ENCODE data around the gene KLK5. TPM values are rescaled to one million over a fixed set of nuclear protein-coding genes. Genes with fewer than 3 reads are reported as not detected.
"Not testable (repeated sequence)": the region's sequence is repeated elsewhere in the genome, so short reads cannot be mapped to it uniquely, and the experiment has no call there.

Gene KLK5
- total RNA-seq, 1 donor from 2014 or later: 93.9 TPM

DNA sequence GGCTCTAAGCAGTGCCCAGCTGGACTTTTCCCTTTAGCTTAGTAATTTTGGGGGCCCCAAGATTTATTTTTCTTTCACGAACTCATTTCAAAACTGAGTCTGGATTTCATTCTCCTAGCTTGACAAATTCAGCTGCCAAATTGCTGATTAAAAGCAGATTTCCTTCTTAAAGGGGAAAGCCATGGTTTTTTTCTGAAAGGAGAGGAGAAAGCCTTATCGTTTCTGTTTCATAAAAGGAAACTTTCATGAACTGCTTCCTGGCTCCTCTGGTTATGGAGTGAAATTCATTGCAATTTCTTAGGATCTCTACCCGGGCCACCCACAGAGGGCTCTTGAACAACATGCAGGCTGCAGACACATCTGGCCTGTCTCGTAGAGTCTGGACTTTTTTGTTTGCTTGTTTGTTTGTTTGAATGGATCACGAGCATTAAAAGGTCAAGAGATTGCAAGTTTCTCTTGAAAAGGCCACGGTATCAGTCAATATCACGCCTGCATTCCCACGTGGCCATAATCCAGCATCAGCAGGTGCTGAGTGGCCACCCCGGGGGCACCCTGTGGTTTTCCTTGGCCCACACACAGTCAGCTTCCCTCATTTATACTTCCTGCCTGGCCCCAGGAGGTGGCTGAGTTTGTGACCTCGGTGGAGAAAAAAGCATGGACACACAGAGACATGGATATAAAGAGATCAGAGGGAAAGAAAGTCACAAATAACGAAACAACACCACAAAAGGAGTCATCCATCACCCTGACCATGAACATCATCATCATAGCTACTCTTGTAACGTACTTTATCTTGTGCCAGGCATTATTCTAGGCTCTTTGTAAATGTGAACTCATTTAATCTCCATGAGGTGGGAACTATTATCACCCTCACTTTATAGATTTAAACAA is 31.2 kb downstream of the KLK5 start:
- ATAC-seq: no peak

GRCh38 chr19:50916069-50916468 is 36.8 kb downstream of the KLK5 start:
- ATAC-seq: no peak

DNA sequence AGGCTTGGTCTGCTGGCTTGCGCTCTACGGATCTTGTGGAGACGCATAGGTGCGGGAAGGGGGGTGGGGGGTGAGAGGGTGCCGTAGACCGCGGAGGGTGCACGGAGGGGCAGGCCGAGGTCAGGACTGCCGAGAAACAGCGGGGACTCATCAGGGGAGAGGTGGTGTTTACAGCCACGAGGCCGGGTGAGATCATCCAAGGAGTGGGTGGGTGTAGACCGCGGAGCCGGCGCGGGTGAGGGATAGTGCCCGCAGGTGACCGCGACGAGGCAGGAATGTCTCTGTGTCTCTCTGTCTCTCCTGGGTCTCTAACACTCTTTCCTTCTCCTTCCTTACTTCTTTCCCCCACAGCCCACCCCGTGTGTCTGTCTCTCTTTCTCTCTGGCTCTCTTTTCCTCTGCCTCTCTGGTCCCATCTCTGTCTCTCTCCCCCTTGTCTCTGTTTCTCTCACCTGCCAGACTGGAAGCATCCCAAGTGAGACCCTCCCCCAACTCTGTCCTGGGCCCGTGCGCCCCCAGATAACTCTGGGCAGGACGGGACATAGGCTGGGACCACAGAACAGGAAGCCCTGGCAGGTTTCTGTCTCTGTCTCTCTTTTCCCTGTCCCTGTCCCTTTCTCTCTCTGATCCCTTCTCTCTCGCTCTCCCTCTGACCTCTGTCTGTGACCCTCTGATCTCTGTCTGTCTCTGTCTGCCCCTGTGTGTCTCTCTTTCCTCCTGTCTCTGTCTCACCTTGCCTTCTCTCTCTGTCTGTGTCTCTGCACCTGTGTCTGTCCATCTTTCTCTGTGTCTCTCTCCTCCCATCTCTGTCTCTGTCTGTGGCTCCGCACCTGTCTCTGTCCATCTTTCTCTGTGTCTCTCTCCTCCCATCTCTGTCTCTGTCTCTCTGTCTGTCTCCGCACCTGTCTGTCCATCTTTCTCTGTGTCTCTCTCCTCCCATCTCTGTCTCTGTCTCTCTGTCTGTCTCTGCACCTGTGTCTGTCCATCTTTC is 39.8 kb downstream of the KLK5 start:
- ATAC-seq: no peak

GRCh38 chr19:50912102-50912599 is 40.7 kb downstream of the KLK5 start:
- ATAC-seq: no peak

DNA sequence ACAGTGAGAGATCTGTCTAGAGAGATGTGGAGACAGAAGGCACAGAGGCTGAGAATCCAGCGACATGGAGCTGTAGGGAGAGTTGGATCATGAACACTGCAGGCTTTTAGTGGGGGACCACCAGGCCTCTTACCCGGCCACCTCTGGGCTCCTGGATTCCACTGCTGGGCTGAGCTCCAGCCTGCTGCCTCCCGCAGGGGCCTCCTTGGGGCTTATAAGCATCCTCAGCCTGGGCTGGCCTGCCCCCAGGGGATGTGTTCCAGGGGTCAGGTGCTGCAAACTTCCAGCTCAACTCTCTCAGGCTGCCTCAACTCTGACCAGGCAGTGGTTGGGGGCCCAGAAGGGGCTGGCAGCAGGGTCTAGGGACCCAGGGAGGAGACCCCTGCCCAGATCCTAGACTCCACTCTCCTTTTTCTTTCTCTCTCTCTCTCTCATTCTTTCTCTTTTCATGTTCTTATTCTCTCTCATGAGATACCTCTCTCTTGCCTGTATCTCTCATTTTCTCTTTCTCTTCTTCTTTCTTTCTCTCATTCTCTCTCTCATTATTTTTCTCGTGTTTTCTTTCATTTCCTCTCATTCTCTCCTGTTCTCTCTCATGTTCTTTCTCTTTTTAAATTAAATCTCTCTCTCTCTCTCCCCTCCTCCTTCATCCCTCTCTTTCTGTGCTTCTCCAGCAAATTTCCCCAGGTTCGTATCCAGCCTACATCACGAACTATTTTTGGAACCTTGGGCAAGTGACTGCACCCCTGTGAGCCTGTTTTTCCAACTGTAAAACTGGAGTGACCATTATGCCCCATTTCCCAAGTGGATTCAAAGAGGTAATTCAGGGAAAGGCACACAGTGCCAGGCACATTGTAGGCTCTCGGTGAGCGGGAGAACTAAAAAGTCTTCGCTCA is 41.4 kb downstream of the KLK5 start, which contains the start of gene KLK4:
Gene KLK4 (minus strand): TSS at position 190 of the 896 bp plus-strand sequence. CDS start 657 bp downstream, outside the sequence.
- no peak for ATAC-seq

- ATAC-seq: no peak
Measured at GRCh38 chr19:50910722-50911121, 42.1 kb downstream of the KLK5 start.

- ATAC-seq: peak; percentile 91
Measured at GRCh38 chr19:50909240-50910070, 43.4 kb downstream of the KLK5 start.

- no peak for ATAC-seq
Measured at GRCh38 chr19:50908336-50908735, 44.5 kb downstream of the KLK5 start.

GRCh38 chr19:50906217-50906616 is 46.6 kb downstream of the KLK5 start:
- ATAC-seq: peak; percentile 30

DNA sequence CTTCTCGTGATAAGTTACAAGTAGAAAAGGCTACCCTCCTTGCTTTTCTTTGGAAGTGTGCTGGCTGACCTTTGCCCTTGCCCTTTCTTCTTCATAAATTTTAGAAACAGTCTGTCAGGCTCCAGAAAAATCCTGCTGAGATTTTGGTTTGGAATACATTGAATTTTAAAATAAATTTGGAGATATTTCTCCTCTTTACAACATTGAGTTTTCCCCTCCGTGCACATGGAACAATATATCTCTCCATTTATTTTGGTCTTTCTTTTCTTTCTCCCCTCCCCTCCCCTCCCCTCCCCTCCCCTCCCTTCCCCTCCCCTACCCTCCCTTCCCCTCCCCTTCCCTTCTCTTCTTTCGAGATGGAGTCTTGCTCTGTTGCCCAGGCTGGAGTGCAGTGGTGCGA is 50.2 kb downstream of the KLK5 start:
- ATAC-seq: no peak

DNA sequence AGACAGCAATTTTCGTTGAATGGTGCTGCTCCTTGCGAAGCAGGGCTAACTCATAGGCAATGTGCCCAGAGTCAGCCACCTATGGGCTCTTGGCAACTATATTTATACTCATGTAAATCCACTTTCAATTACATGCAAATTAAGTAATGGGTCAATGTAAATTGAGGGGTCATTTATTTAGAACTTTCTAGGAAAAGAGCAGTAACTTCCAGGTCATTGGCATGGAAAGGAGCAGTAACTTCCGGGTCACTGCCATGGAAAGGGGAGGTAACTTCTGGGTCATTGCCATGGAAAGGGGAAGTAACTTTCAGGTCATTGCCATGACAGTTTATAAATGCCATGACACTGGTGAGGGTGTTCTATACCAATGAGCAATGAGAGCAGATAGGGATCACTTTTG is 53.3 kb downstream of the KLK5 start:
- no peak for ATAC-seq

DNA sequence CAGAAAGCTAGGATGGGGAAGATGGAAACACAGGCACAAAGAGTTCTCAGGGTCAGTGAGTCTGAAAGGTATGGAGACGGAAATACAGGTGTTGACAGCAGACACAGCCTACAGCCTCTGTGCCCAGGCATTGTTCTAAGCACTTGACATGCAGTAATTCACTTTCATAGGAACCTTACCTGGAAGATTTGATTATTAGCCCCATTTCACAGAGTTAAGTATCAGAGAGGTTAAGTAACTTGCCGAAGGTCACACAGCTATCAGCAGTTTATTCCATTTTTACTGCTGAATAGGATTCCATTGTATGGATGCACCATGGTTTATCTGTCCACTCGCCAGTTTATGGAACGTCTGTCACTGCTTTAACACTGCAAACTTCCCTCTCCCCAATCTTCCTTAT is 54.8 kb downstream of the KLK5 start:
- ATAC-seq: no peak

- ATAC-seq: no peak
Measured at GRCh38 chr19:50897612-50898011, 55.2 kb downstream of the KLK5 start.

DNA sequence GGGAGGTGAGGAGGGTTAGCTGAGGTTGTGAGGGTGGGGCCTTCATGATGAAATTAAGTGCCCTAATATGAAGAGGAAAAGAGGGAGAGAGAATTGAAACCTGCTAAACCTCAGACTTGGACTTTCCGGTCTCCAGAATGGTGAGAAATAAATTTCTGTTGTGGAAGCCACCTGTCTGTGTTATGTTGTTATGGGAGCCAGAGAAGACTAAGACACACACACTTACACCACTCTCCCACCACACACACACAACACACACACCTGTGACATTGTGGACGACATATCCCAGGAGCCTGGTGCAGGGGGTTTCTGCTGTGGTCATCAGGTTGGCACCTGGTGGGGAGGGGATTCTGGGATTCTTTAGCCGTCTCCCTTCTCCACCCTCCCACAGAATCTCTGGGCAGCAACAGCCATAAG is 55.6 kb downstream of the KLK5 start:
- ATAC-seq: no peak

GRCh38 chr19:50896591-50897190 is 56.1 kb downstream of the KLK5 start:
- ATAC-seq: peak; percentile 99

- ATAC-seq: not testable (repeated sequence)
Measured at GRCh38 chr19:50896089-50896590, 56.7 kb downstream of the KLK5 start.

DNA sequence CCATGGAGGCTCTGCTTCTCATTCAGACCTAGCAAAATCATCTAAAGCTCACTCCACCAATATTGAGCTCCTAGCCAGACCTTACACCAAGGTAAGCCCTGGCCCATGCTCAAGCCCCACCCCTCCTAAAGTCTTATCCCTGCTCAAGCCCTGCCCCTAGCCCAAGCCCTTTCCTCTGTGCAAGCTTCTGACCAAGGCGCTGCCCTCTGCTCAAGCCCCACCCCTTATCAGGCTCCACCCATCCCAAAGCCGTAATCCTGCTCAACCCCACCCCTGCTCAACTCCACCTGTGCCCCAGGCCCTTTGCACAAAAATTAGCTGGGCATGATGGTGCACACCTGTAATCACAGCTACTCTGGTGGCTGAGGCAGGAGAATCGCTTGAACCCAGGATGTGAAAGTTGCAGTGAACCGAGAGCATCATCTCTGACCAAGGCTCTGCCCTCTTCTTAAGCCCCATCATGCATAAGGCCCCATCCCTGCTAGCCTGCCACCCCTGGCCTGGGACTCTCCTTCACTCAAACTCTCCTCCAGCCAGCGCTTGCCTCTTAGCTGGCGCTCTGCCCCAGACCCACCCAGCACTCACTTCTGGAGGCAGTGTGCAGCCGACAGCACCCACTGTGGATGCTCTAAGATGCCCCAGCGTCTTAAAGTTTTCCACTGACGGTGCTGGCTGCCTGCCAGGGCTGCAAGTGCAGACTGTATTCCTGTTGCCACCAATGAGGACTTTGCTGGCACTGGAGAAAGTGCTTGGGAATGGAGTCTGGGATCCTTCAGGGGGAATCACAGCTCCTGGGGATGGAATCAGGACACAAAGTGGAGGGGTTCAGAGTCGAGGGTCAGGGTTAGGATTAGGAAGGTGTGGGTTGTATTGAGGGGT is 58.1 kb downstream of the KLK5 start:
- no peak for ATAC-seq
